ENCODE measurements around the gene CALN1.
"Not testable (repeated sequence)": the region's sequence is repeated elsewhere in the genome, so short reads cannot be mapped to it uniquely, and the experiment has no call there.

The CALN1 gene

GRCh38 chr7:71976645-71977044 is 435.5 kb downstream of the CALN1 start:
- DNase-seq (ENCODE audit: low read depth), result no peak

GRCh38 chr7:71974611-71975010 is 437.5 kb downstream of the CALN1 start:
- no peak for DNase-seq (ENCODE audit: low read depth)

- DNase-seq (ENCODE audit: low read depth), result no peak
Measured at GRCh38 chr7:71972534-71972933, 439.6 kb downstream of the CALN1 start.

- no peak for DNase-seq (ENCODE audit: low read depth)
Measured at GRCh38 chr7:71970725-71971124, 441.4 kb downstream of the CALN1 start.

- DNase-seq (ENCODE audit: low read depth), result no peak
Measured at GRCh38 chr7:71962636-71963035, 449.5 kb downstream of the CALN1 start.

GRCh38 chr7:71961283-71961682 is 450.9 kb downstream of the CALN1 start:
- no peak for DNase-seq (ENCODE audit: low read depth)

- no peak for DNase-seq (ENCODE audit: low read depth)
Measured at GRCh38 chr7:71942115-71942514, 470.0 kb downstream of the CALN1 start.

- no peak for DNase-seq (ENCODE audit: low read depth)
Measured at GRCh38 chr7:71937840-71938371, 474.2 kb downstream of the CALN1 start.

- DNase-seq (ENCODE audit: low read depth), result no peak
Measured at GRCh38 chr7:71935674-71936073, 476.5 kb downstream of the CALN1 start.

GRCh38 chr7:71933426-71933825 is 478.7 kb downstream of the CALN1 start:
- DNase-seq (ENCODE audit: low read depth), result no peak

GRCh38 chr7:71925663-71926062 is 486.5 kb downstream of the CALN1 start:
- DNase-seq (ENCODE audit: low read depth), result no peak

GRCh38 chr7:71914204-71914603 is 497.9 kb downstream of the CALN1 start:
- not testable (repeated sequence) for DNase-seq (ENCODE audit: low read depth)

GRCh38 chr7:71912476-71912875 is 499.7 kb downstream of the CALN1 start:
- no peak for DNase-seq (ENCODE audit: low read depth)

- no peak for DNase-seq (ENCODE audit: low read depth)
Measured at GRCh38 chr7:71911051-71911450, 501.1 kb downstream of the CALN1 start.

- DNase-seq (ENCODE audit: low read depth), result no peak
Measured at GRCh38 chr7:71905821-71906220, 506.3 kb downstream of the CALN1 start.

GRCh38 chr7:71904484-71904883 is 507.7 kb downstream of the CALN1 start:
- no peak for DNase-seq (ENCODE audit: low read depth)

- DNase-seq (ENCODE audit: low read depth), result no peak
Measured at GRCh38 chr7:71900556-71900955, 511.6 kb downstream of the CALN1 start.

GRCh38 chr7:71896535-71896934 is 515.6 kb downstream of the CALN1 start:
- DNase-seq (ENCODE audit: low read depth), result no peak

- no peak for DNase-seq (ENCODE audit: low read depth)
Measured at GRCh38 chr7:71886046-71886445, 526.1 kb downstream of the CALN1 start.

GRCh38 chr7:71885487-71885886 is 526.7 kb downstream of the CALN1 start:
- DNase-seq (ENCODE audit: low read depth), result no peak

GRCh38 chr7:71883415-71883814 is 528.7 kb downstream of the CALN1 start:
- no peak for DNase-seq (ENCODE audit: low read depth)

- DNase-seq (ENCODE audit: low read depth), result no peak
Measured at GRCh38 chr7:71871446-71871845, 540.7 kb downstream of the CALN1 start.

GRCh38 chr7:71870812-71871211 is 541.3 kb downstream of the CALN1 start:
- DNase-seq (ENCODE audit: low read depth), result no peak

GRCh38 chr7:71868797-71869196 is 543.3 kb downstream of the CALN1 start:
- DNase-seq (ENCODE audit: low read depth), result no peak

GRCh38 chr7:71867626-71868025 is 544.5 kb downstream of the CALN1 start:
- DNase-seq (ENCODE audit: low read depth), result no peak
